Cardiac fibroblast (primary cell): ENCODE data around the gene TTBK1.

Experiments
- DNase-seq, 2 donors: peaks; one replicate each; pipeline versions ENCODE4 v3.0.0 to v3.0.0-alpha.2; 2010; ENCODE audit warnings: low read depth in 2 of 2
- H3K4me3 ChIP-seq, 2 donors: replicated peaks in 1 of 2; 1 replicate in 1 of 2; 2 replicates in 1 of 2; pipeline ENCODE4 v1.5.1; 2011; ENCODE audit warnings: low read depth in 2 of 2, low read length in 2 of 2, mild to moderate bottlenecking in 2 of 2, moderate library complexity in 1 of 2
- CTCF ChIP-seq: IDR thresholded peaks from one replicate; pipeline ENCODE4 v1.5.1; 2011; ENCODE audit warnings: low read depth, mild to moderate bottlenecking, low read length, inconsistent platforms

TTBK1 gene

GRCh38 chr6:43296780-43297497 lies 53.7 kb downstream of the TTBK1 start:
- TF ChIP-seq CTCF, result no peak
- H3K4me3 ChIP-seq, result no peak overlapping the region
- no peak for DNase-seq

- peak in 1 of 2 donors; percentile 38 for DNase-seq
- TF ChIP-seq CTCF, result no peak
- H3K4me3 ChIP-seq, result no peak within 1 kb of the TSS
These were observed 54.6 kb downstream of the TTBK1 start, which contains the start of gene SLC22A7 for GRCh38 chr6:43297644-43298564. TSS of gene SLC22A7 (plus strand) at chr6:43298260. CDS start at chr6:43298359, 99 bp downstream.

- DNase-seq, result no peak
- TF ChIP-seq CTCF, result no peak
- H3K4me3 ChIP-seq, result no peak overlapping the region
These were observed 55.5 kb downstream of the TTBK1 start for GRCh38 chr6:43298565-43299337.

- no peak for TF ChIP-seq CTCF
- no peak for DNase-seq
- no peak overlapping the region for H3K4me3 ChIP-seq
These were observed 56.3 kb downstream of the TTBK1 start for GRCh38 chr6:43299338-43300293.

GRCh38 chr6:43301081-43301870 lies 58.0 kb downstream of the TTBK1 start:
- DNase-seq, result no peak
- no peak overlapping the region for H3K4me3 ChIP-seq
- TF ChIP-seq CTCF, result no peak
